NOMO-1 (cell line): ENCODE results near the gene TNFRSF19.
"Not testable (repeated sequence)": the region's sequence is repeated elsewhere in the genome, so short reads cannot be mapped to it uniquely, and the experiment has no call there.

Experiments
- DNase-seq, 2 experiments: peaks; one replicate each; lab custom pipeline; 2025; ENCODE audit not compliant: unreplicated experiment in 2 of 2; lab: John Stamatoyannopoulos, UW

Gene TNFRSF19

DNA sequence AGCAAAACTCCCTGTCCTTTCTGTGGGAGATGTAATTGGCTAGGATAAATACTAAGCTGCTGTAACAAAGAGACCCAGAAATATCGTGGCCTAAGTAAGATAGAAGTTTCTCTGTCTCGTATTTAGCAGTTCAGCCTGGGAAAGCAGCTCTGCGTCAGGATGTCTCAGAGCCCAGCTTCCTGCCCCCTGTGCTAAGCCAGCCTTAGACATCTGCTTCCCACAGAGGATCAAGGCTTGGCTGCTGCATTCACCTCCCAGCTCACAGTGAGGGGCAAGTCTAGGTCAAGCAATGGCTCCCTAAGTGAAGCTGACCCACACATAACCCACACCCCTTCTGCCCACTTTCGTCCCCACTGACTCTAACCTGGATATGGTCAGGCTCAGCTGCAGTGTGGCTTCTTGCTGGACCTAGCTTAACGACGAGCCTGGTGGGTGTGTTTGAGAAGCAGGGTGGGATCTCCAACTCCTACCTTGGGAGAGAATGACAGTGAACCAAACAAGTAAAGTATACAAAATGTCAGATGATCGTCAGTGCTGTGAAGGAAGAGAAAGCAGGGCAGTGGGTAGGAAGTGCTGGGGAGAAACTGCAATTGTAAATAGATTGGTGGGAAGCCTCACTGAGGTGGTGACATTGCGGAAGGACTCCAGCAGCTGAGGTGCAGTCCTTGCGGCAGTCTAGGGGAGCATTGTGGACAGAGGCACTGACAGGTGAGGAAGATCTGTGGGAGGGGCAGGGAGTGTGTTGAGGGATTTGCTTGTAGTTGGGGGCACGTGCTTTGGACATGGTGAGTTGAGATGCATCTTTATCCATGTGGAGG, 82.9 kb downstream of the TNFRSF19 start:
- no peak for DNase-seq

DNA sequence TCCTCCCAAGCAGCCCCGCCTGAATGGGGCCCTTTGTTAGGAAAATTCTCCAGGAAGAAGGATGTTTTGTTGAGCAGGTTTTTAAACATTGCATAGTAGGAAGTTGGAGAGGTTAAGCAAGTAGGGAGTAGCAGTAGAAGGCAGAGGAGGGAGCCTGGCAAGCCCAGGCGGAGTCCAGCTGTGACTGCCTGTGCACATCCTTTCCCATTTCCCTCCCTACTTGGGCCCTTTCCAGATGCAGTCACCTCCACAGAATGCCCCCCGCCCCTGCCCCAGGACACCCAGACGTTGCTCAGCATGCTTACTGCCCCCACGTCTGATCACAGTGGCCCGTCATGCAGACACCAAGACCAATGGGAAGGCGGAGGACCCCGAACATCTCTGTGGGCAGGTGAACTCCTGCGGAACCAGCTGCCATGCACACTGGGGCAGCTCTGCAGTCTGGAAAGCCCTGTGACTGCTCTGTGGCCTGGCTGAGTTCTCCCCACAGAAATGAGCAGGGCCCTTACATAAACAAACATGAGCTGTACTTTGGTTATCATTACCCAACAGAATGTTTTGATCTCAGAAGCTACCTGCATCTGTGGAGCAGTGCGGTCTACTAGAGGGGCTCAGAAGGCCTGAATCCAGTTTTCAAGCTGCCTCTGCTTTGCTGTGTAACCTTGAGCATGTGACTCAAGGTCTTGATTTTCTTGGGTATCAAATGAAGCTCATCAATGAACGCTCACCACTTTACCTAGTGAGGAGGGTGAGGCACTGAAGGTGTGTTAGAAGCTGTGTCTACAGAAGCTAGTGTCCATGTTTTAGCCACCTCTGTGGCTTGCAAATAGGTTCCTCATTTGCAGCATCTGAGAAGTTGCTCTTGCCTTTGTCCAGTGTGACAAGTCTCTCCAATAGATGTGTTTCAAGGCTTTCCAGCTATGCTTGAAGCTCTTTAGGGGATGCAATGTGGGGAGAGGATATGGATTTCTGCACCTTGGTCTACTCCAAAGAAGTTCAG, 84.2 kb downstream of the TNFRSF19 start:
- DNase-seq: no peak

DNA sequence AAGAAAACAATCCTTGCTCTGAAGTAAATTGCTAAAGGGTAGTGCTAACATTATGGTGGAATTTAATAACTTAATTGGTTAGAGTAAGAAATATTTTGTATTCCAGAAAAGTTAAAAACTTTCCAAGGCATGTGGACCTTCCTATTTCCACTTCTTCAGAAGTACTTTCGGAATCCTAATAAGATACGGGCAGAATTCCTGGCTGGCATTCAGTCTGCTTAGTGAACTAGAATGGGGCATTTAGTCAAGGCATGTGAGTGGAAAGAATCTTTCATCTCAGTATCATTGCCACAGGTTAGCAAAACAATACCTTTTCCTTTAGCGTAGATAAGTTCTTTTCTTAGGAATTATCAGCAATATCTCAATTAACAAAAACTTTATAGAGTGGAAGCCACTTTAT, 85.1 kb downstream of the TNFRSF19 start:
- DNase-seq: no peak

DNA sequence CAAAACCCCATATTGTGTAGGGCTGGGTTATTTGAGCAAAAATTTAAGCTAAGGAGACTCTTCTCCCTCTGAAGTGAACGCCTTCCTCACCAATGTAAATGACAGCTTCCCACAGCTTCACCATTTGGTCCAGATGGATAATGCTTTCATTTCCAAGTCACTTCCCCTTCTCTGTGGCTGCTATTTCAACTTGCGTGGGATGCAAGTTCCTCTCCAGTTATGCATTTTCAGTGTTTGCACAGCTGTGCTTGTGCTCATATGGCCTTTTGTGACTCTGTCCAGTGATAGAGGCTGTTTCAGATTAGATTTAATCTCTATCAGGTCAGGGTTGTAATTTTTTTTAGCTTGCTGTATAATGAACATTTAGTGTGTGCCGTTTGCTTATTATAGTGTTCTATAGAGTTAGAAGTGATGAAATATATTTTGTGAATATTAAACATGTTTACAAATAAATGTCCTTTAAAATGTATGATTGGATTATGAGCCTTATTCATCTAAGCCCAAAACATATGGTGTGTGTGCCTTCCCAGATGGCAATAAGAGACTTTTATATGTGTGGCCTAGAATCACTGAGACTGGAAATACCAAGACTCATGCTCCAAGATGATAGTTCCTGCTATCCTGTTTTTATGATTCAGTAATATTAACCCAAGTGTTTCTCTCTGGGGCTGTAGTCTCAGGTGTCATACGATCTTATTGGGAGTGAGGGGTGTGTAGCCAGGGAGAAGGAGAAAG, 86.6 kb downstream of the TNFRSF19 start:
- peak in 1 of 2 experiments; percentile 33 for DNase-seq

DNA sequence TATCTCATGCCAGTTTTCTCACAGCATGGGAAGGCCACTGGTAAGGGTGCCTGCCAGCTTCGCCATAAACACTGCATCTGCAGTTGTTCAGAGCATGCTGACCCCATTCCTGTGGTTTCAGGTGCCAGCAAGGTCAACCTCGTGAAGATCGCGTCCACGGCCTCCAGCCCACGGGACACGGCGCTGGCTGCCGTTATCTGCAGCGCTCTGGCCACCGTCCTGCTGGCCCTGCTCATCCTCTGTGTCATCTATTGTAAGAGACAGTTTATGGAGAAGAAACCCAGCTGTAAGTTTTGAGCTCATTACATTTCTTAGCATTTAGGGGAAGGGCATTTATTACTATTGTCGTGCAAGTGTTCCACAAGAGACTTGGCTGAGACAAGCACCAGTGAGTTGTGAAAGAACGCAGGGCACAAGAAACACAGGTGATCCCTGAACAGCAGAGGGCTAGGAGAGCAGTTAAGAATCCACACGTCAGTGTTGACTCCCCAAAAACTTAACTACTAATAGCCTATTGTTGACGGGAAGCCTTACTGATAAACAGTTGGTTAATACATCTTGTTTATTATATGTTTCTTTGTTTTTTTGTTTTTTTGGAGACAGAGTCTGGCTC, 88.8 kb downstream of the TNFRSF19 start:
- no peak for DNase-seq

DNA sequence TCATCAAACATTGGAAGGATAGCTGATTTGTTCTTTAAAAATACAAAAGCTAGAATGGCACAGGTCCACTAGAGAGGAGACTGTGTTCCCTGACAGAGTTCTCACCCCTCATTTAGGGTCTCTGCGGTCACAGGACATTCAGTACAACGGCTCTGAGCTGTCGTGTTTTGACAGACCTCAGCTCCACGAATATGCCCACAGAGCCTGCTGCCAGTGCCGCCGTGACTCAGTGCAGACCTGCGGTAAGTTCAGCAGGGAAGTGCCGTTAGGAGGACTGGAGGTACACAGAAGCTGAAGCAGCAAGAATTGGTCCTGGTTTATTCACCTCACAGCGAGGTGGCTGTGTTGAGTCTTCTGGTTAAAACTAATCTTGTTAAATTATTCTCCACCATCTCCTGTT, 90.0 kb downstream of the TNFRSF19 start:
- no peak for DNase-seq

DNA sequence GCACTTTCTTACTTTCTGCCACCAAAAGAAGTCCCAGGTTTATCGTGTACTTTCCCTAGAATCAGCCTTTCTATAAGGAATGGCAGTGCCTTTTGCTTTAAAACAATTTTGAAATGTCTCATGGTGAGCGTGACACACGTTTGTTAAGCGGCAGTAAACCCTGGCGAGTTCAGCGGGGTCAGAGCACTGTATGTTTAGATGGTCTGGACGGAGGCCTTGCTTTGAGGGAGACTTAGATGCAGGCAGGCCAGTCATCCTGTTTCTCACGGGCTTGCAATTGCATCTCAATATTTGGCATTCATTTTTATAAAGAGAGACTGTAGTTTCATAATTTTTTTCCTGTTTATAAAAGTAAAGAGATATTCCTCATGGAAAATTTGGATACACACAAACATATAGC, 96.4 kb downstream of the TNFRSF19 start:
- DNase-seq: no peak

DNA sequence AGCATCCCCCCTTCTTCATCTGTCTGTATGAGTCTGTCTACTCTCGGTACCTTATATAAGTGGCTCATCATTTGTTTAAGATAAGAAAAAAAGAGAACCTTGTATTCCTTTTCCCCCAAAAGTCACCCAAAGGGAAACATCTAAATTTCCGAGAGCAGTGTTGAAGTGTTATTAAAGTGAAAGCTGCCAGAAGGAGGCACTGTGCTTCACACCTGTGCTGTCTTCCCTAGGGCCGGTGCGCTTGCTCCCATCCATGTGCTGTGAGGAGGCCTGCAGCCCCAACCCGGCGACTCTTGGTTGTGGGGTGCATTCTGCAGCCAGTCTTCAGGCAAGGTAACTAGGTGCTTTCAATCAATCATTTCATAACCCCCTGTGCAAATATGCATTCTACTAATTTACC, 97.5 kb downstream of the TNFRSF19 start:
- no peak for DNase-seq

DNA sequence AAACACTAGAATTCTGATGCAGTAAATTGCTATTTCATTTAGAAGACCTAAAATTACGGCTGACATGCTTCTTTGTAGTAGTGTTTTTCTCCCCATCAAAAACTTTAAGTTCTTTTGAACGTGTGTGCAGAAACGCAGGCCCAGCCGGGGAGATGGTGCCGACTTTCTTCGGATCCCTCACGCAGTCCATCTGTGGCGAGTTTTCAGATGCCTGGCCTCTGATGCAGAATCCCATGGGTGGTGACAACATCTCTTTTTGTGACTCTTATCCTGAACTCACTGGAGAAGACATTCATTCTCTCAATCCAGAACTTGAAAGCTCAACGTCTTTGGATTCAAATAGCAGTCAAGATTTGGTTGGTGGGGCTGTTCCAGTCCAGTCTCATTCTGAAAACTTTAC, 98.3 kb downstream of the TNFRSF19 start:
- no peak for DNase-seq

DNA sequence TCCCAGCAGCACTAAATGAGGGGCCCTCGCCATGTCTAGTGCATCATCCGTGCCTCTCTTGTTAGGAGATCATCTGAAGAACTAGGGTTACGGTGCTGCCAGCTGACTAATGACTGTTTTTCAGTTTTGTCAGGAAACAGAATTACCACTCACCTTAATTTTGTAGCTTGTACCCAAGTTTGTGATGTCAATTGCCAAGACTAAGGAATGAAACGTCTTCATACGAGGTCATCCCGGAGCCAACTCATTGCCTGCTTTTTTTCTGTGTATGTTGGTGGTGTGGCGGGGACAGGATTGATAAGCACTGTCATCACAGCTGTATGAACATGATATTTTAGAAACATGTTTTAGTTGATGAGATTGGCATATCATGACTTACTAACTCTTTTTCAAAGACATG, 100.6 kb downstream of the TNFRSF19 start:
- no peak for DNase-seq

DNA sequence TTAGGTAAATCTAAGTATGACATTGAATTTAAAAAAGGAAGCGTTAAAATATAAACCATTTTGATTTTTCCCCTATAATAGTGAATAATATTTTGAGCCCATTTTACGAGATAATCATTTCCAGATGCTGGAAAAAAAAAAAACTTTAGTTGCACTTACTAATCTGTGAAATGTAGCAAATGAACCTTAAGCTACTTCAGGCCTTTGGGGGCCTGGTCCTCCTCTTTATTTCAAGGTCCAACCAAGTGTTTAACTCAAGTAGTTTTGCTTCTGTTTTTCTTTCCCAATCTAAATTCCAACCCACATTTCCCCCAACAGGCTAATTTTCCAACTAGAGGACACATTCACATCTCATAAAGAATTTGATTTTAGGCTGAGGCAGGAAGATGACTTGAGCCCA, 101.2 kb downstream of the TNFRSF19 start:
- no peak for DNase-seq

DNA sequence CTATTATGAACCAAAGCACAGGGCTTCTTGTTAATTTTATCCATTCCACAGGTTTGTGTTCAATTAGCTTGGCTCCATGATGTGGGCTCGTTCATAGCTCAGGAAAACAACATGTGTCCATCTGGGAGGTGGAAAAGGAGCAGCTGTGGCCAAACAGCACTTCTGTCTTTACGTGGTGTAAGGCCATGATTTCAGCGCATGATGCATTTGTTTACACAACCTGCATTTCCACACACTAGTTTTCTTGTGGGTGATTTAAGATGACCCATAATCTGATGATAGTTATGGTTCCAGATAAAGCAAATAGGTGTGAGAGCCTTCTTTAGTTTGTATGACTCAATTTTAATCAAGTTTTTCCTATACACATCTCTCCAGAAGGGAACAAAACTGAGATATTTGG, 101.7 kb downstream of the TNFRSF19 start:
- DNase-seq: no peak

DNA sequence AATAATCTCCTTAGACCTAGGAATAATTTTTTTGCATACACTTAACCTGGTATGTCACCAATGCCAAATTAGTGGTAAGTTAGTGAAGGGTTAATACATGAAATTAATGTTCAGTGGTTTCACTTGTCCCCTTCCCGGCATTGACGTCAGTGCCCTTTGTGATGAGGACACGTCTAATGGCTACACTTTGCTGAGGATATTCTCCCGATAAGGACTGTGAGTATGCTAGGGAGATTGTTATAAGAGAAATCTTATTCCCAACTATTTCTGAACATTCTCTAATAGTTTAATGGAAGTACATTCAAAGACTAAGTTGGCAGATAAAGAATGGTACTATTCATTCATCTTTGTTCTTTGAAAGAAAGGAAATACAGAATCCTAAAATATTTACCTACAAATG, 102.4 kb downstream of the TNFRSF19 start:
- DNase-seq: no peak

DNA sequence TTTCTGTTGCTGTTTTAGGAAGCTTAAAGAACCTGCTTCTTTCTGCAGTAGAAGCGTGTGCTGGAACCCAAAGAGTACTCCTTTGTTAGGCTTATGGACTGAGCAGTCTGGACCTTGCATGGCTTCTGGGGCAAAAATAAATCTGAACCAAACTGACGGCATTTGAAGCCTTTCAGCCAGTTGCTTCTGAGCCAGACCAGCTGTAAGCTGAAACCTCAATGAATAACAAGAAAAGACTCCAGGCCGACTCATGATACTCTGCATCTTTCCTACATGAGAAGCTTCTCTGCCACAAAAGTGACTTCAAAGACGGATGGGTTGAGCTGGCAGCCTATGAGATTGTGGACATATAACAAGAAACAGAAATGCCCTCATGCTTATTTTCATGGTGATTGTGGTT, 103.1 kb downstream of the TNFRSF19 start:
- no peak for DNase-seq

DNA sequence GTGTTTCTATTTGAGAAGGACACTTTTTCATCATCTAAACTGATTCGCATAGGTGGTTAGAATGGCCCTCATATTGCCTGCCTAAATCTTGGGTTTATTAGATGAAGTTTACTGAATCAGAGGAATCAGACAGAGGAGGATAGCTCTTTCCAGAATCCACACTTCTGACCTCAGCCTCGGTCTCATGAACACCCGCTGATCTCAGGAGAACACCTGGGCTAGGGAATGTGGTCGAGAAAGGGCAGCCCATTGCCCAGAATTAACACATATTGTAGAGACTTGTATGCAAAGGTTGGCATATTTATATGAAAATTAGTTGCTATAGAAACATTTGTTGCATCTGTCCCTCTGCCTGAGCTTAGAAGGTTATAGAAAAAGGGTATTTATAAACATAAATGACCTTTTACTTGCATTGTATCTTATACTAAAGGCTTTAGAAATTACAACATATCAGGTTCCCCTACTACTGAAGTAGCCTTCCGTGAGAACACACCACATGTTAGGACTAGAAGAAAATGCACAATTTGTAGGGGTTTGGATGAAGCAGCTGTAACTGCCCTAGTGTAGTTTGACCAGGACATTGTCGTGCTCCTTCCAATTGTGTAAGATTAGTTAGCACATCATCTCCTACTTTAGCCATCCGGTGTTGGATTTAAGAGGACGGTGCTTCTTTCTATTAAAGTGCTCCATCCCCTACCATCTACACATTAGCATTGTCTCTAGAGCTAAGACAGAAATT, 103.8 kb downstream of the TNFRSF19 start:
- DNase-seq: no peak

DNA sequence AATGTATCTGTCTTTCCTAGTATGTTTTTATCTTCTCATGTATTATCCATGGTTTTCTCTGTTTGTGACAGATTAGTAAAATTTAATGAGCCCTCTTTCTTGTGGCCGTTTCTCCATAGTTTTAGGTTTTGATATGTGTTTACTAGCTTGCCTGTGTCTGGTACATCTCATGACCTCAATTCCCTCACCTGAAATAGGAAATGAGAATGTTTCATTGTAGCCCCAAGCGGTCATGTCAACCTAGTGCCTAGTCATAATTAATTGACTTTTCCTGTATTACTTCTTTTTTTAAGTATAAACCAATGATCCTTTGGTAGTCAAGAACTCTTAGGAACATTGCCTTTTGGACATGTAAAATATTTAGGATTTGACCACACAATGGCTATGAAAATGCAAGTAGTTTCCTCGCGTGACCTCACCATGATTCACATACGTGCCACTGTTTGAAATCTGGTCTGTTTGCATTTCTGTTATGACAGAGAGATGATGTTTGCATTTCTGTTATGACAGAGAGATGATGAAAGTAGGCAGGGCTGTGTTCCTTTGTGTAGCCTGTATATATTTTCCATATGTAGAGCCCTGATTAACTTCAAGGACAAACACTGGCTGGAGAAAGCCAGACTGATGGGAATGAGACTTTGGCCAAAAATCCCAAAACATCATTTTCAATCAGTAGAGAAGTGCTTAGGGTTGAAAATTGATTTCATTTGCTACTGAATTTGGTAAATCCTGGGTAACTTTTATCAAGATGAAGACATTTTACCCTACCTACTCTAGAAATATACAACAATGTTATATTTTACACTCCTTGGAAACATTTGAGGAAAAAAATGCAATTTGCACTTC, 104.8 kb downstream of the TNFRSF19 start:
- DNase-seq: no peak

DNA sequence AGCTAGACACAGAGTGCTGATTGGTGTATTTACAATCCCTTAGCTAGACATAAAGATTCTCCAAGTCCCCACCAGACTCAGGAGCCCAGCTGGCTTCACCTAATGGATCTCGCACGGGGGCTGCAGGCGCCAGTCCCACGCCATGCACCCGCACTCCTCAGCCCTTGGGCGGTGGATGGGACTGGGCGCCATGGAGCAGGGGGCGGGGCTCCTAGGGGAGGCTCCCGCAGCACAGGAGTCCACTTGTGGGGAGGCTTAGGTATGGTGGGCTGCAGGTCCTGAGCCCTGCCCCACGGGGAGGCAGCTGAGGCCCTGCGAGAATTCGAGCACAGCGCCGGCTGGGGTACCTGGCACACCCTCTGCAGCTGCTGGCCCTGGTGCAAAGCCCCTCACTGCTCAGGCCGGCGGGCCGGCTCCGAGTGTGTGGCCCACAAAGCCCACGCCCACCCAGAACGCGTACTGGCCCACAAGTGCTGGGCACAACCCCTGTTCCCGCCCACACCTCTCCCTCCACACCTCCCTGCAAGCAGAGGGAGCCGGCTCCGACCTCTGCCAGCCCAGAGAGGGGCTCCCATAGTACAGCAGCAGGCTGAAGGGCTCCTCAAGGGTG, 107.6 kb downstream of the TNFRSF19 start:
- not testable (repeated sequence) for DNase-seq

DNA sequence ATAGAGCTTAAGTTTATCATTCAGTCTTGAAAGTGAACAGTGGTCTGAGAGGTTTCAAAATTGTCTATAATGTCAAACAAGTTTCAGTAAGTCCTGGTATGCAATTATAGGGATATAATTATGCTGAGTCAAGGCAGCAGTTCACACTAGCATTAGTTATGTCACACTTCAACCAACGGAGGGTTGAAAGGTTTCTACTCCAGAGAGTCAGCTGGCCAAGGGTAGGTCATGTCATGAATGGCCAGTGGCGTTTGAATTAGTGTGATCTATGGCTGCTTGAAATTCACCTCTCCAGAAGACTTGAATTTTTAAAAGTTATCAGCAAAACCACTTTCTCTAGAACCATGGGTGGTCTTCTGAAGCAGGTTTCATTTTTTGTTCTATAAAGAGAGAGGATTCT, 108.6 kb downstream of the TNFRSF19 start:
- DNase-seq: no peak

DNA sequence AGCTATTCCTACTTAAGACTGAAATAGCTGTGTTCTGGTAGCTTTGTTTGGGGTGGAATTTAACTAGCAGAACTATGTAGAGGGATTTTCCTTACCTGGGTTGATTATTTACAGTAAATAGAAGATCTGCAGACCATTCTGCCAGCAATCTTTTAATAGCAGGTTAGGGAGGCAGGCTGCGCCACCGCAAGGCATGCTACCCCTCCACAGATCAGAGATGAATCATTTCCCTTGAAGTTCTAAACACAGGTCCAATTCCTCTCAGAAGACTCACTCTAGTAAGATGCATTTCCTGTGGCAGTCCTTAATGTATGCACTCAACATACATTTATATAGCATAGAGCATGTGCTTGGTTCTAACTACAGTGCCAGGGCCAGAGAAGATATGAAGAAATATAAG, 109.0 kb downstream of the TNFRSF19 start:
- no peak for DNase-seq
